WTC11 (cell line): Measurements from ENCODE around the gene ACYP2. TPM values are rescaled to one million over a fixed set of nuclear protein-coding genes. Genes with fewer than 3 reads are reported as not detected.

Source experiments
- ATAC-seq: fragments of 200-7000 bp; cut with Tn5 transposase; 2 replicates; pipeline ENCODE4 v1.10.0; 2021; ENCODE audit warnings: mild to moderate bottlenecking, moderate library complexity
- CTCF ChIA-PET: fragments of 300-600 bp; sonication (Branson Sonifier 250); formaldehyde crosslinking; loops from one replicate; lab custom pipeline; 2021; ENCODE audit warnings: antibody characterized with exemption; lab: Charles Lee
- POLR2A ChIA-PET: fragments of 350-600 bp; sonication (Branson Sonifier 250); formaldehyde crosslinking; loops from one replicate; lab custom pipeline; 2021; ENCODE audit warnings: antibody characterized with exemption; lab: Charles Lee
- DNase-seq: peaks from one replicate; pipeline ENCODE4 v3.0.0; 2021; ENCODE audit warnings: low spot score
- H3K27ac Mint-ChIP-seq: 2 replicates; pipeline ENCODE4 v1.8.0; 2021; ENCODE audit warnings: mixed read lengths
- H3K27me3 Mint-ChIP-seq: 2 replicates; pipeline ENCODE4 v1.8.0; 2021; ENCODE audit warnings: low read depth, mild to moderate bottlenecking, moderate library complexity, mixed read lengths
- H3K36me3 Mint-ChIP-seq: 2 replicates; pipeline ENCODE4 v1.8.0; 2021; ENCODE audit warnings: mixed read lengths
- H3K4me1 Mint-ChIP-seq: 2 replicates; pipeline ENCODE4 v1.8.0; 2022; ENCODE audit warnings: mixed read lengths
- H3K4me3 Mint-ChIP-seq: 2 replicates; pipeline ENCODE4 v1.8.0; 2021; ENCODE audit warnings: mild to moderate bottlenecking, moderate library complexity, mixed read lengths
- H3K9me3 Mint-ChIP-seq: 2 replicates; pipeline ENCODE4 v1.8.0; 2021; ENCODE audit warnings: mixed read lengths
- ARID4B ChIP-seq: sonication (generic); formaldehyde crosslinking; IDR thresholded peaks from 2 replicates; pipeline ENCODE4 v1.8.0; 2023; ENCODE audit warnings: missing genetic modification reagents, mild to moderate bottlenecking, borderline replicate concordance
- ATF1 ChIP-seq: sonication (generic); formaldehyde crosslinking; IDR thresholded peaks from 2 replicates; pipeline ENCODE4 v1.8.1; 2023; ENCODE audit warnings: mild to moderate bottlenecking, moderate library complexity, missing genetic modification reagents
- ELF4 ChIP-seq: sonication (generic); formaldehyde crosslinking; IDR thresholded peaks from 2 replicates; pipeline ENCODE4 v1.8.1; 2022; ENCODE audit warnings: low read depth, mild to moderate bottlenecking, moderate library complexity, missing genetic modification reagents
- ERG ChIP-seq: fragments of 250-450 bp; sonication (Bioruptor Pico); IDR thresholded peaks from 2 replicates; pipeline ENCODE4 v1.8.0; 2021; ENCODE audit warnings: mild to moderate bottlenecking
- ESRRA ChIP-seq: sonication (generic); formaldehyde crosslinking; IDR thresholded peaks from 2 replicates; pipeline ENCODE4 v1.8.1; 2022; ENCODE audit warnings: mild to moderate bottlenecking, missing genetic modification reagents, borderline replicate concordance
- GABPB1 ChIP-seq: sonication (generic); formaldehyde crosslinking; IDR thresholded peaks from 2 replicates; pipeline ENCODE4 v1.8.1; 2023; ENCODE audit warnings: mild to moderate bottlenecking, missing genetic modification reagents
- MXD4 ChIP-seq: fragments of 250-450 bp; sonication (Bioruptor Pico); IDR thresholded peaks from 2 replicates; pipeline ENCODE4 v1.8.0; 2021; ENCODE audit warnings: mild to moderate bottlenecking, moderate library complexity, borderline replicate concordance
- NFATC4 ChIP-seq: fragments of 250-450 bp; sonication (Bioruptor Pico); IDR thresholded peaks from 2 replicates; pipeline ENCODE4 v1.9.0; 2021; ENCODE audit warnings: mild to moderate bottlenecking
- NFE2L1 ChIP-seq: sonication (generic); formaldehyde crosslinking; IDR thresholded peaks from 2 replicates; pipeline ENCODE4 v1.8.1; 2023; ENCODE audit warnings: missing genetic modification reagents
- NR2C2 ChIP-seq: sonication (generic); formaldehyde crosslinking; IDR thresholded peaks from 2 replicates; pipeline ENCODE4 v1.8.0; 2022; ENCODE audit warnings: mild to moderate bottlenecking, missing genetic modification reagents
- NR3C1 ChIP-seq: sonication (generic); formaldehyde crosslinking; conservative IDR thresholded peaks from 2 replicates; pipeline ENCODE4 v1.8.1; 2023; ENCODE audit warnings: low read depth, mild to moderate bottlenecking, missing genetic modification reagents
- OVOL2 ChIP-seq: fragments of 250-450 bp; sonication (Bioruptor Pico); IDR thresholded peaks from 2 replicates; pipeline ENCODE4 v1.9.0; 2021; ENCODE audit warnings: mild to moderate bottlenecking, borderline replicate concordance
- PRRX2 ChIP-seq: fragments of 250-450 bp; sonication (Bioruptor Pico); IDR thresholded peaks from 2 replicates; pipeline ENCODE4 v1.8.0; 2021; ENCODE audit warnings: mild to moderate bottlenecking
- RELA ChIP-seq: sonication (generic); formaldehyde crosslinking; IDR thresholded peaks from 2 replicates; pipeline ENCODE4 v1.8.1; 2022; ENCODE audit warnings: missing genetic modification reagents, mild to moderate bottlenecking, borderline replicate concordance
- RORB ChIP-seq: fragments of 250-450 bp; sonication (Bioruptor Pico); IDR thresholded peaks from 2 replicates; pipeline ENCODE4 v1.9.0; 2021; ENCODE audit warnings: mild to moderate bottlenecking
- SP1 ChIP-seq: sonication (generic); formaldehyde crosslinking; conservative IDR thresholded peaks from 2 replicates; pipeline ENCODE4 v1.8.1; 2022; ENCODE audit warnings: missing genetic modification reagents
- TEAD4 ChIP-seq: sonication (generic); formaldehyde crosslinking; IDR thresholded peaks from 2 replicates; pipeline ENCODE4 v1.8.0; 2022; ENCODE audit warnings: mild to moderate bottlenecking, missing genetic modification reagents
- ZBTB21 ChIP-seq: sonication (generic); formaldehyde crosslinking; IDR thresholded peaks from 2 replicates; pipeline ENCODE4 v1.8.1; 2023; ENCODE audit warnings: mild to moderate bottlenecking, missing genetic modification reagents, borderline replicate concordance
- ZNF281 ChIP-seq: sonication (generic); formaldehyde crosslinking; IDR thresholded peaks from 2 replicates; pipeline ENCODE4 v1.8.0; 2023; ENCODE audit warnings: mild to moderate bottlenecking, missing genetic modification reagents
- ZNF317 ChIP-seq: sonication (generic); formaldehyde crosslinking; IDR thresholded peaks from 2 replicates; pipeline ENCODE4 v1.8.1; 2023; ENCODE audit warnings: low read depth, mild to moderate bottlenecking, moderate library complexity, missing genetic modification reagents, borderline replicate concordance
- ZNF396 ChIP-seq: fragments of 250-450 bp; sonication (Bioruptor Pico); IDR thresholded peaks from 2 replicates; pipeline ENCODE4 v1.8.0; 2021; ENCODE audit warnings: mild to moderate bottlenecking, moderate library complexity, borderline replicate concordance
- total RNA-seq: library from RNA; stranded (reverse); gene quantifications from 3 replicates; pipeline ENCODE4 v1.2.3, GENCODE V29; 2021

The ACYP2 gene
- total RNA-seq, 1 experiment from 2014 or later, result 4.4 TPM

- TF ChIP-seq NFATC4 (no peak), ZNF317 (no peak), RELA (no peak), PRRX2 (no peak), OVOL2 (CRISPR knock-in tag) (no peak), NR2C2 (CRISPR knock-in tag) (no peak), NR3C1 (CRISPR knock-in tag) (no peak), ZBTB21 (CRISPR knock-in tag) (no peak), ESRRA (CRISPR knock-in tag) (no peak), ZNF281 (CRISPR knock-in tag) (no peak), GABPB1 (CRISPR knock-in tag) (no peak), NFE2L1 (CRISPR knock-in tag) (no peak)
These were observed 30.3 kb upstream of the ACYP2 start (continued) for GRCh38 chr2:54085069-54085468.

GRCh38 chr2:54086157-54086556, 29.3 kb upstream of the ACYP2 start:
- Mint-ChIP-seq H3K9me3 (no peaks in the 10 kb centered on the region), H3K27me3 (no peaks in the 10 kb centered on the region), H3K4me1 (peaks cover 5% of the 10 kb centered on the region), H3K4me3 (no peak overlapping the region), H3K27ac (no peak overlapping the region), H3K36me3 (no peaks in the 10 kb centered on the region)
- TF ChIP-seq ATF1 (CRISPR knock-in tag) (no peak), SP1 (CRISPR knock-in tag) (no peak), MXD4 (no peak)
- POLR2A ChIA-PET, result interaction anchor here (0.6 kb wide), 1 partner anchor 58 kb away, joined by 5 read pairs; no protein-coding TSS in a partner anchor
- ATAC-seq, result no peak
- no peak for DNase-seq
- CTCF ChIA-PET, result no interaction called here

- ATAC-seq (no peak), DNase-seq (no peak)
- POLR2A ChIA-PET, result no interaction called here
- H3K4me3 Mint-ChIP-seq, result no peak overlapping the region
- H3K27ac Mint-ChIP-seq, result no peak overlapping the region
- no peaks in the 10 kb centered on the region for H3K36me3 Mint-ChIP-seq
- H3K9me3 Mint-ChIP-seq, result no peaks in the 10 kb centered on the region
- CTCF ChIA-PET, result interaction anchor here (1.4 kb wide), 1 partner anchor 36 kb away, joined by 3 read pairs; no protein-coding TSS in a partner anchor
- H3K27me3 Mint-ChIP-seq, result no peaks in the 10 kb centered on the region
- TF ChIP-seq ZNF396 (CRISPR knock-in tag) (no peak), TEAD4 (CRISPR knock-in tag) (no peak), ELF4 (CRISPR knock-in tag) (no peak), RORB (no peak), ARID4B (no peak), ERG (CRISPR knock-in tag) (no peak)
- peaks cover 14% of the 10 kb centered on the region for H3K4me1 Mint-ChIP-seq
These were observed 27.2 kb upstream of the ACYP2 start for GRCh38 chr2:54088191-54088634.
